GM19239 (cell line): ENCODE data around the gene TMEM161A.
"Not testable (repeated sequence)": the region's sequence is repeated elsewhere in the genome, so short reads cannot be mapped to it uniquely, and the experiment has no call there.

Experiments used
- DNase-seq: peaks from one replicate; pipeline ENCODE4 v3.0.0; 2011; ENCODE audit warnings: low spot score; ENCODE audit not compliant: insufficient read length
- FAIRE-seq: peaks from 2 replicates; lab custom pipeline; 2011; peaks lifted over from hg19 to GRCh38; lab: Jason Lieb, UNC

The TMEM161A gene

GRCh38 chr19:19131989-19132388 lies 6.3 kb downstream of the TMEM161A start:
- FAIRE-seq (no peak), DNase-seq (no peak)

- FAIRE-seq (no peak), DNase-seq (no peak)
These were observed 12.2 kb downstream of the TMEM161A start for GRCh38 chr19:19126102-19126501.

GRCh38 chr19:19123386-19123785 lies 14.9 kb downstream of the TMEM161A start:
- DNase-seq, result no peak
- FAIRE-seq, result no peak

GRCh38 chr19:19122902-19123301 lies 15.4 kb downstream of the TMEM161A start:
- DNase-seq, result no peak
- no peak for FAIRE-seq

- DNase-seq, result no peak
- no peak for FAIRE-seq
These were observed 16.9 kb downstream of the TMEM161A start for GRCh38 chr19:19121371-19121770.

GRCh38 chr19:19120308-19121231 lies 17.7 kb downstream of the TMEM161A start:
- FAIRE-seq (no peak), DNase-seq (no peak)

- FAIRE-seq (no peak), DNase-seq (no peak)
These were observed 18.7 kb downstream of the TMEM161A start for GRCh38 chr19:19119325-19120237.

- FAIRE-seq, result peak; percentile 73
- DNase-seq, result peak; percentile 60
These were observed 22.3 kb downstream of the TMEM161A start for GRCh38 chr19:19115954-19116353.

- DNase-seq (no peak), FAIRE-seq (no peak)
These were observed 25.1 kb downstream of the TMEM161A start for GRCh38 chr19:19113040-19113626.

GRCh38 chr19:19111967-19112580 lies 26.2 kb downstream of the TMEM161A start:
- DNase-seq (no peak), FAIRE-seq (no peak)

- DNase-seq (no peak), FAIRE-seq (no peak)
These were observed 27.0 kb downstream of the TMEM161A start for GRCh38 chr19:19111136-19111835.

GRCh38 chr19:19110410-19111135 lies 27.7 kb downstream of the TMEM161A start:
- FAIRE-seq (no peak), DNase-seq (no peak)

GRCh38 chr19:19109601-19110000 lies 28.7 kb downstream of the TMEM161A start:
- no peak for DNase-seq
- no peak for FAIRE-seq

GRCh38 chr19:19107654-19108053 lies 30.6 kb downstream of the TMEM161A start:
- DNase-seq (no peak), FAIRE-seq (no peak)

GRCh38 chr19:19106938-19107337 lies 31.3 kb downstream of the TMEM161A start:
- FAIRE-seq, DNase-seq: not testable (repeated sequence)

- FAIRE-seq (no peak), DNase-seq (no peak)
These were observed 32.2 kb downstream of the TMEM161A start for GRCh38 chr19:19106056-19106551.

- DNase-seq, result no peak
- no peak for FAIRE-seq
These were observed 32.8 kb downstream of the TMEM161A start for GRCh38 chr19:19105365-19106055.

- DNase-seq (no peak), FAIRE-seq (no peak)
These were observed 35.1 kb downstream of the TMEM161A start for GRCh38 chr19:19103167-19103566.
